HepG2 (cell line): ENCODE data around the gene HSPB6. TPM values are rescaled to one million over a fixed set of nuclear protein-coding genes. Genes with fewer than 3 reads are reported as not detected.

Source experiments
- AKAP8 ChIP-seq: sonication (generic); formaldehyde crosslinking; IDR thresholded peaks from 2 replicates; pipeline ENCODE4 v1.5.1; 2020; ENCODE audit warnings: mild to moderate bottlenecking, missing genetic modification reagents
- FOXC1 ChIP-seq: sonication (generic); formaldehyde crosslinking; IDR thresholded peaks from 2 replicates; pipeline ENCODE4 v1.8.0; 2022; ENCODE audit warnings: mild to moderate bottlenecking, missing genetic modification reagents, borderline replicate concordance
- FOXM1 ChIP-seq: sonication (generic); formaldehyde crosslinking; IDR thresholded peaks from 2 replicates; pipeline ENCODE4 v1.5.0; 2020; ENCODE audit warnings: missing genetic modification reagents
- GABPB1 ChIP-seq: IDR thresholded peaks from 2 replicates; pipeline ENCODE4 v1.6.1; 2016; ENCODE audit warnings: mild to moderate bottlenecking, missing genetic modification reagents, moderate library complexity, missing compliant biosample characterization
- HHEX ChIP-seq: IDR thresholded peaks from 2 replicates; pipeline ENCODE4 v1.6.1; 2016; ENCODE audit warnings: control low read depth
- HNF4G ChIP-seq, 2 experiments: sonication (generic) in 1 of 2; formaldehyde crosslinking in 1 of 2; IDR thresholded peaks; 2 replicates each; pipeline versions ENCODE4 v1.4.0 to v1.6.1; 2011 to 2020; ENCODE audit warnings: borderline replicate concordance in 2 of 2, low read depth in 2 of 2, mild to moderate bottlenecking in 2 of 2, low read length in 1 of 2, missing genetic modification reagents in 1 of 2, moderate library complexity in 1 of 2
- KAT7 ChIP-seq: IDR thresholded peaks from 2 replicates; pipeline ENCODE4 v1.6.1; 2018; ENCODE audit warnings: borderline replicate concordance, missing compliant biosample characterization
- MAFF ChIP-seq: IDR thresholded peaks from 2 replicates; pipeline ENCODE4 v1.6.1; 2011; ENCODE audit warnings: low read depth, low read length, improper control_type of control experiment
- MED1 ChIP-seq: sonication (generic); formaldehyde crosslinking; IDR thresholded peaks from 2 replicates; pipeline ENCODE4 v1.4.0; 2020; ENCODE audit warnings: missing genetic modification reagents
- NFKB2 ChIP-seq: sonication (generic); formaldehyde crosslinking; IDR thresholded peaks from 2 replicates; pipeline ENCODE4 v1.4.0; 2020; ENCODE audit warnings: missing genetic modification reagents, borderline replicate concordance
- NR2F6 ChIP-seq, 2 experiments: IDR thresholded peaks; 2 replicates each; pipeline ENCODE4 v1.6.1; 2016; ENCODE audit warnings: antibody characterized with exemption in 1 of 2, mild to moderate bottlenecking in 1 of 2
- PBX2 ChIP-seq: IDR thresholded peaks from 2 replicates; pipeline ENCODE4 v1.6.1; 2016; ENCODE audit warnings: control low read depth
- SAP130 ChIP-seq: IDR thresholded peaks from 2 replicates; pipeline ENCODE4 v1.6.1; 2016; ENCODE audit warnings: low read depth
- SP4 ChIP-seq: sonication (generic); formaldehyde crosslinking; IDR thresholded peaks from 2 replicates; pipeline ENCODE4 v1.8.1; 2023; ENCODE audit warnings: mild to moderate bottlenecking, missing genetic modification reagents
- ZNF350 ChIP-seq: sonication (generic); formaldehyde crosslinking; IDR thresholded peaks from 2 replicates; pipeline ENCODE4 v1.4.0; 2020; ENCODE audit warnings: mild to moderate bottlenecking, low read depth, missing genetic modification reagents, borderline replicate concordance
- ZNF432 ChIP-seq: sonication (generic); formaldehyde crosslinking; IDR thresholded peaks from 2 replicates; pipeline ENCODE4 v1.5.0; 2020; ENCODE audit warnings: missing genetic modification reagents, mild to moderate bottlenecking, borderline replicate concordance
- ZNF589 ChIP-seq: sonication (generic); formaldehyde crosslinking; conservative IDR thresholded peaks from 2 replicates; pipeline ENCODE4 v1.8.0; 2022; ENCODE audit warnings: mild to moderate bottlenecking, moderate library complexity, missing genetic modification reagents
- ZNF670 ChIP-seq: sonication (generic); formaldehyde crosslinking; IDR thresholded peaks from 2 replicates; pipeline ENCODE4 v1.8.0; 2022; ENCODE audit warnings: mild to moderate bottlenecking, missing genetic modification reagents, borderline replicate concordance
- ZNF773 ChIP-seq: sonication (generic); formaldehyde crosslinking; IDR thresholded peaks from 2 replicates; pipeline ENCODE4 v1.4.0; 2020; ENCODE audit warnings: missing genetic modification reagents, borderline replicate concordance
- ZNF775 ChIP-seq: sonication (generic); formaldehyde crosslinking; IDR thresholded peaks from 2 replicates; pipeline ENCODE4 v1.4.0; 2020; ENCODE audit warnings: missing genetic modification reagents, mild to moderate bottlenecking, moderate library complexity, borderline replicate concordance
- ZSCAN21 ChIP-seq: sonication (generic); formaldehyde crosslinking; IDR thresholded peaks from 2 replicates; pipeline ENCODE4 v1.8.0; 2022; ENCODE audit warnings: mild to moderate bottlenecking, missing genetic modification reagents, moderate library complexity, borderline replicate concordance
- ZSCAN25 ChIP-seq: sonication (generic); formaldehyde crosslinking; IDR thresholded peaks from 2 replicates; pipeline ENCODE4 v1.8.0; 2022; ENCODE audit warnings: mild to moderate bottlenecking, missing genetic modification reagents
- polyA plus RNA-seq, 8 experiments: library from polyadenylated mRNA; depleted of rRNA in 3 of 8; stranded (reverse) in 7 of 8; unstranded in 1 of 8; fragments of >200 nt; fragmentation: Illumina TruSeq in 4 of 8; extraction: Trizol in 4 of 8; gene quantifications; 2 replicates each; pipeline versions ENCODE4 v1.2.1 to v1.2.3, GENCODE V29; 2011 to 2016; ENCODE audit warnings: low read depth in 4 of 8, missing spikeins in 1 of 8, mixed read lengths in 1 of 8; ENCODE audit not compliant: insufficient read depth in 1 of 8
- total RNA-seq, 5 experiments: library from RNA; depleted of rRNA; stranded (reverse); fragments of >200 nt; fragmentation: Illumina TruSeq; extraction: Trizol; gene quantifications; 2 replicates each; pipeline ENCODE4 v1.2.3, GENCODE V29; 2016; ENCODE audit warnings: low read depth in 1 of 5
- TF ChIP-seq, protein P1 (sequence below): sonication (generic); formaldehyde crosslinking; IDR thresholded peaks from 2 replicates; pipeline ENCODE4 v1.5.1; 2020; ENCODE audit warnings: missing genetic modification reagents, mild to moderate bottlenecking, borderline replicate concordance

Gene HSPB6
- total and polyA plus RNA-seq, 2 of the 13 experiments (the other 11 are each of a cell fraction or from before 2014, with no cell fraction given), result 0.18 TPM; not detected in 1

DNA sequence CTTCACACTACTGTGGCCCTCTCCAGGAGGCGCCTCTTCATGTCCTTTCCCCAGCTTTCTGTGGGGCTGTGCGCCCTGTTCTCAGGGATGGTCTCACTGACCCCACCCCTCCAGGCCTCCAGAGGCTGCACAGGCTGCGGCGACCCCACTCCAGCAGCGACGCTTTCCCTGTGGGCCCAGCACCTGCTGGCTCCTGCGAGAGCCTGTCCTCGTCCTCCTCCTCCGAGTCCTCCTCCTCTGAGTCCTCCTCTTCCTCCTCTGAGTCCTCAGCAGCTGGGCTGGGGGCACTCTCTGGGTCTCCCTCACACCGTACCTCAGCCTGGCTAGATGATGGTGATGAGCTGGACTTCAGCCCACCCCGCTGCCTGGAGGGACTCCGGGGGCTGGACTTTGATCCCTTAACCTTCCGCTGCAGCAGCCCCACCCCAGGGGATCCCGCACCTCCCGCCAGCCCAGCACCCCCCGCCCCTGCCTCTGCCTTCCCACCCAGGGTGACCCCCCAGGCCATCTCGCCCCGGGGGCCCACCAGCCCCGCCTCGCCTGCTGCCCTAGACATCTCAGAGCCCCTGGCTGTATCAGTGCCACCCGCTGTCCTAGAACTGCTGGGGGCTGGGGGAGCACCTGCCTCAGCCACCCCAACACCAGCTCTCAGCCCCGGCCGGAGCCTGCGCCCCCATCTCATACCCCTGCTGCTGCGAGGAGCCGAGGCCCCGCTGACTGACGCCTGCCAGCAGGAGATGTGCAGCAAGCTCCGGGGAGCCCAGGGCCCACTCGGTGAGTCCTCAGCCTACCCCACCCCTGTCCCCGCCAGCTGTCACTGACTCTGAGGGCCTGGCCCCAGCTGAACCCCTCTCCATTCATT, 29.7 kb upstream of the HSPB6 start (continued):
- TF ChIP-seq HNF4G (IDR thresholded peaks at IDR 0.05; ENCODE audit: borderline replicate concordance, low read depth, low read length) (peak; percentile 83), HNF4G (CRISPR knock-in tag; IDR thresholded peaks at IDR 0.05; ENCODE audit: borderline replicate concordance, low read depth) (peak; percentile 56; the same call in 1 of the 2 replicates), ZNF432 (CRISPR knock-in tag) (no peak), FOXC1 (CRISPR knock-in tag) (no peak), ZSCAN21 (no peak), SP4 (CRISPR knock-in tag) (0 out of 2 replicates have a peak, but pooled peaks have one; percentile 6), ZNF350 (CRISPR knock-in tag) (no peak), ZNF773 (CRISPR knock-in tag) (no peak), MED1 (0 out of 2 replicates have a peak, but pooled peaks have one; percentile 35), SAP130 (CRISPR knock-in tag) (peak; percentile 23; the same call in 1 of the 2 replicates), NFKB2 (CRISPR knock-in tag) (peak; percentile 22; the same call in 1 of the 2 replicates), ZNF775 (CRISPR knock-in tag) (no peak), HHEX (no peak), PBX2 (CRISPR knock-in tag) (no peak), ZSCAN25 (CRISPR knock-in tag) (peak; percentile 65; the same call in 1 of the 2 replicates), KAT7 (CRISPR knock-in tag) (no peak), NR2F6 (IDR thresholded peaks at IDR 0.05) (peak; percentile 28; the same call in 1 of the 2 replicates), NR2F6 (CRISPR knock-in tag; IDR thresholded peaks at IDR 0.05) (0 out of 2 replicates have a peak, but pooled peaks have one; percentile 21), ZNF589 (CRISPR knock-in tag) (no peak), GABPB1 (peak; percentile 19; the same call in 1 of the 2 replicates), MAFF (no peak), FOXM1 (CRISPR knock-in tag) (no peak), ZNF670 (CRISPR knock-in tag) (no peak), AKAP8 (CRISPR knock-in tag) (0 out of 2 replicates have a peak, but pooled peaks have one; percentile 35)
- TF ChIP-seq, protein P1, sequence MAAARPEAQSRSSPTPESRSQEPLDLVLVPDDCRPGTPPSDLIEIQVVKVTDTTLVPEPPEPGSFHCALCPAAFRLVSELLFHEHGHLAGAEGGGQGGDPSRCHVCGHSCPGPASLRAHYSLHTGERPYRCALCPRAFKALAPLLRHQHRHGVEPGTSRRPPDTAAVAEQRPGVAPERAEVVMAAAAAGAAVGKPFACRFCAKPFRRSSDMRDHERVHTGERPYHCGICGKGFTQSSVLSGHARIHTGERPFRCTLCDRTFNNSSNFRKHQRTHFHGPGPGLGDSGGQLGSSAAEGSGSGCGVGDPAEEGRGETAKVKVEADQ (CRISPR knock-in tag), result 0 out of 2 replicates have a peak, but pooled peaks have one; percentile 56
